ENCODE results near the gene TNIP3.

The TNIP3 gene

GRCh38 chr4:121139533-121140222 is 24.4 kb downstream of the TNIP3 start:
- no peak for DNase-seq (ENCODE audit: low read depth)

GRCh38 chr4:121138039-121138825 is 25.9 kb downstream of the TNIP3 start:
- no peak for DNase-seq (ENCODE audit: low read depth)

- no peak for DNase-seq (ENCODE audit: low read depth)
Measured at GRCh38 chr4:121130326-121130660, 33.8 kb downstream of the TNIP3 start.

- no peak for DNase-seq (ENCODE audit: low read depth)
Measured at GRCh38 chr4:121129606-121130325, 34.4 kb downstream of the TNIP3 start.

- DNase-seq (ENCODE audit: low read depth) = no peak
Measured at GRCh38 chr4:121127100-121127499, 37.0 kb downstream of the TNIP3 start.

GRCh38 chr4:121126449-121127006 is 37.6 kb downstream of the TNIP3 start:
- DNase-seq (ENCODE audit: low read depth) = no peak

GRCh38 chr4:121125498-121125885 is 38.6 kb downstream of the TNIP3 start:
- no peak for DNase-seq (ENCODE audit: low read depth)

- DNase-seq (ENCODE audit: low read depth) = no peak
Measured at GRCh38 chr4:121122661-121123060, 41.5 kb downstream of the TNIP3 start.

GRCh38 chr4:121119715-121120114 is 44.4 kb downstream of the TNIP3 start:
- no peak for DNase-seq (ENCODE audit: low read depth)

GRCh38 chr4:121118344-121118743 is 45.8 kb downstream of the TNIP3 start:
- DNase-seq (ENCODE audit: low read depth) = no peak

GRCh38 chr4:121114756-121115155 is 49.4 kb downstream of the TNIP3 start:
- no peak for DNase-seq (ENCODE audit: low read depth)

GRCh38 chr4:121112530-121112929 is 51.6 kb downstream of the TNIP3 start:
- DNase-seq (ENCODE audit: low read depth) = no peak

GRCh38 chr4:121108557-121108956 is 55.6 kb downstream of the TNIP3 start:
- no peak for DNase-seq (ENCODE audit: low read depth)

GRCh38 chr4:121107507-121107906 is 56.6 kb downstream of the TNIP3 start:
- no peak for DNase-seq (ENCODE audit: low read depth)

- no peak for DNase-seq (ENCODE audit: low read depth)
Measured at GRCh38 chr4:121100093-121100775, 63.9 kb downstream of the TNIP3 start.

GRCh38 chr4:121098266-121098665 is 65.9 kb downstream of the TNIP3 start:
- DNase-seq (ENCODE audit: low read depth) = no peak

GRCh38 chr4:121096629-121097028 is 67.5 kb downstream of the TNIP3 start:
- peak; percentile 30 for DNase-seq (ENCODE audit: low read depth)

- DNase-seq (ENCODE audit: low read depth) = no peak
Measured at GRCh38 chr4:121096191-121096590, 67.9 kb downstream of the TNIP3 start.

GRCh38 chr4:121094297-121094966 is 69.7 kb downstream of the TNIP3 start:
- no peak for DNase-seq (ENCODE audit: low read depth)

- no peak for DNase-seq (ENCODE audit: low read depth)
Measured at GRCh38 chr4:121093261-121093660, 70.9 kb downstream of the TNIP3 start.

- DNase-seq (ENCODE audit: low read depth) = no peak
Measured at GRCh38 chr4:121091941-121092340, 72.2 kb downstream of the TNIP3 start.

- DNase-seq (ENCODE audit: low read depth) = no peak
Measured at GRCh38 chr4:121088867-121089266, 75.3 kb downstream of the TNIP3 start.
